GM18498 (cell line): ENCODE data around the gene NDUFAF2.
"Not testable (repeated sequence)": the region's sequence is repeated elsewhere in the genome, so short reads cannot be mapped to it uniquely, and the experiment has no call there.

Source experiments
- ATAC-seq: cut with Tn5 transposase; IDR thresholded peaks from one replicate; pipeline ENCODE4 v1.9.1; 2021; ENCODE audit warnings: mild to moderate bottlenecking, moderate library complexity; ENCODE audit not compliant: unreplicated experiment

NDUFAF2 gene

GRCh38 chr5:61168951-61169350 lies 223.9 kb downstream of the NDUFAF2 start:
- ATAC-seq: no peak

GRCh38 chr5:61171479-61171878 lies 226.5 kb downstream of the NDUFAF2 start:
- no peak for ATAC-seq

GRCh38 chr5:61176631-61177030 lies 231.6 kb downstream of the NDUFAF2 start:
- ATAC-seq: no peak

GRCh38 chr5:61177070-61177469 lies 232.1 kb downstream of the NDUFAF2 start:
- ATAC-seq: no peak

GRCh38 chr5:61177716-61178115 lies 232.7 kb downstream of the NDUFAF2 start:
- ATAC-seq: peak; percentile 96

GRCh38 chr5:61178702-61179101 lies 233.7 kb downstream of the NDUFAF2 start:
- ATAC-seq: no peak

GRCh38 chr5:61180886-61181285 lies 235.9 kb downstream of the NDUFAF2 start:
- no peak for ATAC-seq

GRCh38 chr5:61182449-61182848 lies 237.4 kb downstream of the NDUFAF2 start:
- no peak for ATAC-seq

GRCh38 chr5:61183538-61183937 lies 238.5 kb downstream of the NDUFAF2 start:
- no peak for ATAC-seq

- ATAC-seq: no peak
Measured at GRCh38 chr5:61184708-61185107, 239.7 kb downstream of the NDUFAF2 start.

- no peak for ATAC-seq
Measured at GRCh38 chr5:61186634-61187033, 241.6 kb downstream of the NDUFAF2 start.

GRCh38 chr5:61187352-61187751 lies 242.3 kb downstream of the NDUFAF2 start:
- ATAC-seq: not testable (repeated sequence)

- ATAC-seq: not testable (repeated sequence)
Measured at GRCh38 chr5:61187826-61188225, 242.8 kb downstream of the NDUFAF2 start.

GRCh38 chr5:61198606-61199005 lies 253.6 kb downstream of the NDUFAF2 start:
- ATAC-seq: no peak

GRCh38 chr5:61200582-61201155 lies 255.7 kb downstream of the NDUFAF2 start:
- ATAC-seq: no peak

GRCh38 chr5:61202213-61202612 lies 257.2 kb downstream of the NDUFAF2 start:
- ATAC-seq: no peak
